Thyroid gland (tissue), 4 donors: Measurements from ENCODE around the gene ARID5A. TPM values are rescaled to one million over a fixed set of nuclear protein-coding genes. Genes with fewer than 3 reads are reported as not detected.

ENCODE experiments used
- DNase-seq, 2 donors: peaks; one replicate each; pipeline ENCODE4 v3.0.0-alpha.2; 2019
- H3K27ac ChIP-seq, 3 donors: fragments of 200-600 bp; sonication (generic); 1 replicate in 2 of 3; 2 replicates in 1 of 3; pipeline ENCODE4 v1.5.1; 2016 to 2019; ENCODE audit warnings: mild to moderate bottlenecking in 1 of 3, moderate library complexity in 1 of 3
- H3K27me3 ChIP-seq: fragments of 200-600 bp; sonication (generic); one replicate; pipeline ENCODE4 v1.5.1; 2019
- H3K36me3 ChIP-seq, 2 donors: fragments of 200-600 bp; sonication (generic); one replicate each; pipeline ENCODE4 v1.5.1; 2016 to 2019
- H3K4me1 ChIP-seq, 2 donors: fragments of 200-600 bp; sonication (generic); one replicate each; pipeline ENCODE4 v1.5.1; 2017 to 2019
- H3K4me3 ChIP-seq, 3 donors: fragments of 200-600 bp; sonication (generic); replicated peaks in 1 of 3; 1 replicate in 2 of 3; 2 replicates in 1 of 3; pipeline ENCODE4 v1.5.1; 2016; ENCODE audit warnings: mild to moderate bottlenecking in 1 of 3
- H3K9me3 ChIP-seq: fragments of 200-600 bp; sonication (generic); one replicate; pipeline ENCODE4 v1.5.1; 2017
- CTCF ChIP-seq, 6 experiments: fragments of 200-600 bp in 3 of 6; fragments of 450-650 bp in 3 of 6; sonication (generic) in 3 of 6; IDR thresholded peaks; one replicate each; pipeline ENCODE4 v1.5.1; 2016 to 2019; ENCODE audit warnings: antibody characterized with exemption in 6 of 6, mild to moderate bottlenecking in 2 of 6, inconsistent platforms in 1 of 6, moderate library complexity in 1 of 6
- POLR2A ChIP-seq, 2 donors: fragments of 450-650 bp; IDR thresholded peaks; one replicate each; pipeline ENCODE4 v1.6.1; 2017; ENCODE audit warnings: antibody characterized with exemption in 2 of 2, mild to moderate bottlenecking in 2 of 2, moderate library complexity in 1 of 2
- WGBS, 2 donors: methylation state at CpG; one replicate each; pipeline ENCODE4 v1.1.5; 2017; 5-methylcytosine and 5-hydroxymethylcytosine counted together
- intact Hi-C: fragments of 100-400 bp; cut with DNase I; formaldehyde crosslinking; loops from one replicate; pipeline ENCODE4 v1.15.1; 2023
- total RNA-seq, 4 donors: library from RNA; depleted of rRNA; stranded (reverse); fragments of >200 nt; gene quantifications; one replicate each; pipeline ENCODE4 v1.2.3, GENCODE V29; 2016

Gene ARID5A
- total RNA-seq, 4 donors from 2014 or later = 9.2 to 29.3 (median 20.0) TPM

GRCh38 chr2:96587843-96588242 lies 51.3 kb downstream of the ARID5A start:
- Histone ChIP-seq H3K27me3 (no peaks in the 10 kb centered on the region), H3K4me1 (no peaks in the 10 kb centered on the region), H3K36me3 (no peaks in the 10 kb centered on the region), H3K9me3 (no peaks in the 10 kb centered on the region), H3K4me3 (no peak overlapping the region), H3K27ac (no peak overlapping the region)
- DNase-seq = no peak
- WGBS, 2 donors = 95 to 96% methylated on average over 1 of the region's 1 CpG
- intact Hi-C loops = no loop called here
- TF ChIP-seq POLR2A (IDR thresholded peaks at IDR 0.05) = no peak
- TF ChIP-seq CTCF (IDR thresholded peaks at IDR 0.05) = no peak

DNA sequence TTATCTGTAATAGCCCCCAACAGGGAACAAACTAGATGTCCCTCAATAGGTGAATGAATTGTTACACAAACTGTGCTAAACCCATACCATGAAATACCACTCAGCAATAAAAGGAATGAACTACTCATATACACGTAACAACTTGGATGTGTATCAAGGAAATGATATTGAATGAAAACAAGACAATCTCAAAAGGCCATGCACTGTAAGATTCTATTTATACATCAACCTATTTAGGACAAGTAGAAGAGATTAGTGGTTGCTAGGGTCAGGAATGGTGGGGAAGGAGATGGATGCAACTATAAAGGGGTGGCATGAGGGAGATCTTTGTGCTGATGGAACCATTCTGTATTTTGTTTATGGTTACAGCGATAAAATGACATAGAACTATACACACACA lies 54.5 kb downstream of the ARID5A start:
- intact Hi-C loops = no loop called here
- 90 to 95% methylated on average over 2 of the region's 2 CpGs for WGBS, 2 donors
- TF ChIP-seq POLR2A (IDR thresholded peaks at IDR 0.05) (no peak), CTCF (IDR thresholded peaks at IDR 0.05) (no peak)
- H3K4me1 ChIP-seq = no peaks in the 10 kb centered on the region
- H3K36me3 ChIP-seq = peaks cover 19 to 22% of the 10 kb centered on the region in 2 donors
- no peaks in the 10 kb centered on the region for H3K9me3 ChIP-seq
- no peak for DNase-seq
- H3K27me3 ChIP-seq = no peaks in the 10 kb centered on the region
- H3K4me3 ChIP-seq = no peak overlapping the region
- no peak overlapping the region for H3K27ac ChIP-seq

DNA sequence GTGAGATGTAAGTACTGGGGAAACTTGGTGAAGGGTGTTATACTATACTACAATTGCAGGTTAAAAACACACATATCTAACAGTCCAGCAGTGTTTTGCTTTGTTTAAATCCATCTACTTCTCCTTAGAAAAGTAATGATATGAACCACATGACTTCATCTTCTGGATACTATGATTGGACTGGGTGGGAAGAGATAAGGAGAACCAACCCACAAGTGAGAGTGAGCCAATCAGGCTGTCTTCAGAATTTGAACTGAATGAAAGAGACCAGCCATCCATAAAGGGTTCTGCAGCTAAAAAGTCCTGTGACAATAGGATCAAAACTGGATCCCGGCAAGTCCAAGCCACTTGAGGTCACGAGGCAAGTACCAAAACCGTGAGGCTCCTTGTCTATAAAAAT lies 54.9 kb downstream of the ARID5A start:
- TF ChIP-seq POLR2A (IDR thresholded peaks at IDR 0.05) = no peak
- no peak for TF ChIP-seq CTCF (IDR thresholded peaks at IDR 0.05)
- DNase-seq = no peak
- intact Hi-C loops = no loop called here
- Histone ChIP-seq H3K27ac (no peak overlapping the region), H3K9me3 (no peaks in the 10 kb centered on the region), H3K27me3 (no peaks in the 10 kb centered on the region), H3K4me3 (no peak overlapping the region), H3K36me3 (peaks cover 19 to 22% of the 10 kb centered on the region in 2 donors), H3K4me1 (no peaks in the 10 kb centered on the region)
- 90% methylated on average over 3 of the region's 3 CpGs for WGBS, 2 donors

DNA sequence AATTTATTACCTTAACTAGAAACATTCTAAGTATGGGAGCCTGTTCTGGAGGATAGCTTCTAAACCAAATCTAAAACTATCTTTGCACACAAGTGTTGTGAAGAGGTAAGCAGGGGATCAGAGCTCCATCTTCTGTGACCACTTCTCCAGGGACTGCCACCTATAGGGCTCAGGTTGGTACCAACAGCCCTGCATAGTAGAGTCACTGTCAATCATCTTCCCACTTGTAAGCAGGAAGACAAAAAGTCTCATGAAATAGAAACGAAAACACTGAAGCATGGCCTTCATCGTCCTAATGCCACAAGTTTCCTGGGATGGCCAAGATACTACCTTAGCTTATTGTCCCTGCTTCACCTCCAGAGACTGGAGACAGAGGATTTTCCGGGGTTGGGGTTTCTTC lies 57.7 kb downstream of the ARID5A start:
- no peak overlapping the region for H3K27ac ChIP-seq
- TF ChIP-seq CTCF (IDR thresholded peaks at IDR 0.05) (no peak), POLR2A (IDR thresholded peaks at IDR 0.05) (no peak)
- intact Hi-C loops = no loop called here
- H3K36me3 ChIP-seq = peaks cover 34 to 37% of the 10 kb centered on the region in 2 donors
- no peak for DNase-seq
- H3K4me3 ChIP-seq = no peak overlapping the region
- WGBS, 2 donors = 82 to 88% methylated on average over 3 of the region's 3 CpGs
- H3K27me3 ChIP-seq = no peaks in the 10 kb centered on the region
- no peaks in the 10 kb centered on the region for H3K4me1 ChIP-seq
- H3K9me3 ChIP-seq = no peaks in the 10 kb centered on the region

DNA sequence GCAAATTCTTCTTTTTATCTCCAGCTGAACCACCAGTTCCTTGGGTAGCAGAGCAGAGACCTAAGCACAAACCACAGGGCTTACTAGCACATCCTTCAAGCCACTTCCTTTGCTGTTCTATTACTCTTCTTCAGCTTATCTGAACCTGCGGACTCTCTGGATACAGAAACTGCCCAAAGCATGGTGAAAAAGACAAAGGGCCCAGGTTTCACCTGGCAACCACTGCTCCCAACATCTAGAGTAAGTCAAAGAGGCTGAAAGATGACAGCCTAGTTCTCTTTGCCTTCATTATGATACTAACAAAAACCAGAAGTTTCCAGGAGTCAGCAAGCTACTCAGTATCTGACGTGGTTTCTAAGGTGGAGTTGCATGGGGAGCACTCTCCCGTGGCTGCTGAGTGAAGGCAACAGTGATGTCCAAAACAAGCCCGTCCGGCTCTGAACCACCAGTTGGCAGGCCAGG lies 58.2 kb downstream of the ARID5A start:
- TF ChIP-seq CTCF (IDR thresholded peaks at IDR 0.05) = no peak
- no peak for TF ChIP-seq POLR2A (IDR thresholded peaks at IDR 0.05)
- intact Hi-C loops = no loop called here
- no peaks in the 10 kb centered on the region for H3K9me3 ChIP-seq

More for the DNA sequence above, 58.2 kb downstream of the ARID5A start:
- no peak overlapping the region for H3K27ac ChIP-seq
- no peak for DNase-seq
- no peak overlapping the region for H3K4me3 ChIP-seq
- H3K36me3 ChIP-seq = peaks cover 35 to 41% of the 10 kb centered on the region in 2 donors
- no peaks in the 10 kb centered on the region for H3K4me1 ChIP-seq
- WGBS, 2 donors = 75 to 98% methylated on average over 5 of the region's 5 CpGs
- H3K27me3 ChIP-seq = no peaks in the 10 kb centered on the region
